T-helper 1 cell (primary cell): ENCODE results near the gene KRT6B.

Source experiments
- DNase-seq, 5 donors: peaks; one replicate each; pipeline ENCODE4 v3.0.0-alpha.2; 2012 to 2020

The KRT6B gene

GRCh38 chr12:52435659-52435999 lies 16.3 kb downstream of the KRT6B start:
- DNase-seq, result no peak

- no peak for DNase-seq
These were observed 17.0 kb downstream of the KRT6B start for GRCh38 chr12:52434760-52435530.

GRCh38 chr12:52434081-52434733 lies 17.7 kb downstream of the KRT6B start, which contains the start of gene KRT75:
TSS of gene KRT75 (minus strand) at chr12:52434371. CDS start at chr12:52434304, 67 bp downstream.
- no peak for DNase-seq

GRCh38 chr12:52433501-52434080 lies 18.4 kb downstream of the KRT6B start:
- DNase-seq, result no peak

GRCh38 chr12:52432559-52433207 lies 19.3 kb downstream of the KRT6B start:
- no peak for DNase-seq

- DNase-seq, result no peak
These were observed 23.8 kb downstream of the KRT6B start for GRCh38 chr12:52428121-52428520.

GRCh38 chr12:52427083-52427482 lies 24.9 kb downstream of the KRT6B start:
- no peak for DNase-seq

GRCh38 chr12:52426034-52426433 lies 25.9 kb downstream of the KRT6B start:
- DNase-seq, result no peak

- DNase-seq, result no peak
These were observed 26.5 kb downstream of the KRT6B start for GRCh38 chr12:52425466-52425865.

GRCh38 chr12:52423661-52424500 lies 28.1 kb downstream of the KRT6B start:
- no peak for DNase-seq

GRCh38 chr12:52423035-52423434 lies 28.9 kb downstream of the KRT6B start:
- no peak for DNase-seq

GRCh38 chr12:52419656-52420055 lies 32.3 kb downstream of the KRT6B start:
- DNase-seq, result no peak

GRCh38 chr12:52418576-52419110 lies 33.3 kb downstream of the KRT6B start:
- DNase-seq, result no peak

GRCh38 chr12:52417740-52418139 lies 34.2 kb downstream of the KRT6B start:
- DNase-seq, result no peak

GRCh38 chr12:52416795-52417194 lies 35.2 kb downstream of the KRT6B start:
- DNase-seq, result no peak

- no peak for DNase-seq
These were observed 35.8 kb downstream of the KRT6B start for GRCh38 chr12:52415870-52416750.

GRCh38 chr12:52414936-52415335 lies 37.0 kb downstream of the KRT6B start:
- DNase-seq, result no peak

- no peak for DNase-seq
These were observed 38.1 kb downstream of the KRT6B start for GRCh38 chr12:52413782-52414345.

GRCh38 chr12:52413202-52413601 lies 38.7 kb downstream of the KRT6B start:
- no peak for DNase-seq

GRCh38 chr12:52411815-52412214 lies 40.1 kb downstream of the KRT6B start:
- no peak for DNase-seq
